Natural killer cell (primary cell): ENCODE measurements around the gene RNF11. TPM values are rescaled to one million over a fixed set of nuclear protein-coding genes. Genes with fewer than 3 reads are reported as not detected.

ENCODE experiments used
- ATAC-seq, 3 donors: fragments of 150-1000 bp in 2 of 3; fragments of 200-7000 bp in 1 of 3; cut with Tn5 transposase; 1 replicate in 1 of 3; 2 replicates in 2 of 3; pipeline ENCODE4 v1.10.0; 2021; ENCODE audit warnings: mild to moderate bottlenecking in 2 of 3, moderate library complexity in 2 of 3
- DNase-seq, 2 donors: peaks; one replicate each; pipeline versions ENCODE4 v3.0.0 to v3.0.0-alpha.2; 2013 to 2021; ENCODE audit warnings: mixed read lengths in 1 of 2
- H3K27ac ChIP-seq: one replicate; pipeline ENCODE4 v1.5.1; 2013; ENCODE audit warnings: mild to moderate bottlenecking, low read length
- H3K27me3 ChIP-seq: one replicate; pipeline ENCODE4 v1.6.1; 2013; ENCODE audit warnings: low read length; ENCODE audit not compliant: control insufficient read depth, insufficient read depth
- H3K36me3 ChIP-seq: one replicate; pipeline ENCODE4 v1.6.1; 2013; ENCODE audit warnings: low read length; ENCODE audit not compliant: control insufficient read depth, insufficient read depth
- H3K4me1 ChIP-seq: one replicate; pipeline ENCODE4 v1.6.1; 2013; ENCODE audit warnings: low read length; ENCODE audit not compliant: control insufficient read depth, insufficient read depth
- H3K4me3 ChIP-seq: one replicate; pipeline ENCODE4 v1.5.1; 2013; ENCODE audit warnings: low read length
- H3K9me3 ChIP-seq: one replicate; pipeline ENCODE4 v1.6.1; 2013; ENCODE audit warnings: low read length; ENCODE audit not compliant: control insufficient read depth, insufficient read depth
- H3K27ac Mint-ChIP-seq, 2 donors: one replicate each; pipeline ENCODE4 v1.8.0; 2022; ENCODE audit warnings: mild to moderate bottlenecking in 2 of 2, mixed read lengths in 2 of 2, moderate library complexity in 1 of 2
- H3K27me3 Mint-ChIP-seq, 2 donors: one replicate each; pipeline ENCODE4 v1.8.0; 2022; ENCODE audit warnings: low read depth in 2 of 2, mixed read lengths in 2 of 2
- H3K36me3 Mint-ChIP-seq: one replicate; pipeline ENCODE4 v1.8.0; 2022; ENCODE audit warnings: mixed read lengths
- H3K4me1 Mint-ChIP-seq, 2 donors: one replicate each; pipeline ENCODE4 v1.8.0; 2022; ENCODE audit warnings: mixed read lengths in 2 of 2
- H3K4me3 Mint-ChIP-seq: one replicate; pipeline ENCODE4 v1.8.0; 2022; ENCODE audit warnings: mild to moderate bottlenecking, moderate library complexity, mixed read lengths
- H3K9me3 Mint-ChIP-seq, 2 donors: one replicate each; pipeline ENCODE4 v1.8.0; 2022; ENCODE audit warnings: mixed read lengths in 2 of 2
- WGBS: methylation state at CpG from one replicate; pipeline ENCODE4 v1.1.7; 2013; ENCODE audit warnings: missing lambda C conversion rate; ENCODE audit not compliant: insufficient coverage; 5-methylcytosine and 5-hydroxymethylcytosine counted together
- intact Hi-C: fragments of 100-400 bp; cut with micrococcal nuclease; formaldehyde crosslinking; loops from one replicate; pipeline ENCODE4 v1.14.2; 2022
- total RNA-seq, 4 donors: library from RNA; stranded (reverse); fragments of 120-200 nt in 1 of 4; gene quantifications; one replicate each; pipeline versions ENCODE4 v1.2.3 to v1.2.4, GENCODE V29; 2013 to 2022
- TF ChIP-seq, protein P1 (sequence below): fragments of 200-600 bp; IDR thresholded peaks from one replicate; pipeline ENCODE4 v1.8.0; 2022; ENCODE audit warnings: antibody characterized with exemption

RNF11 gene
- total RNA-seq, 3 donors from 2014 or later (not counting 1 experiment from before 2014, with no cell fraction given): 68.3 to 89.5 (median 68.4) TPM

DNA sequence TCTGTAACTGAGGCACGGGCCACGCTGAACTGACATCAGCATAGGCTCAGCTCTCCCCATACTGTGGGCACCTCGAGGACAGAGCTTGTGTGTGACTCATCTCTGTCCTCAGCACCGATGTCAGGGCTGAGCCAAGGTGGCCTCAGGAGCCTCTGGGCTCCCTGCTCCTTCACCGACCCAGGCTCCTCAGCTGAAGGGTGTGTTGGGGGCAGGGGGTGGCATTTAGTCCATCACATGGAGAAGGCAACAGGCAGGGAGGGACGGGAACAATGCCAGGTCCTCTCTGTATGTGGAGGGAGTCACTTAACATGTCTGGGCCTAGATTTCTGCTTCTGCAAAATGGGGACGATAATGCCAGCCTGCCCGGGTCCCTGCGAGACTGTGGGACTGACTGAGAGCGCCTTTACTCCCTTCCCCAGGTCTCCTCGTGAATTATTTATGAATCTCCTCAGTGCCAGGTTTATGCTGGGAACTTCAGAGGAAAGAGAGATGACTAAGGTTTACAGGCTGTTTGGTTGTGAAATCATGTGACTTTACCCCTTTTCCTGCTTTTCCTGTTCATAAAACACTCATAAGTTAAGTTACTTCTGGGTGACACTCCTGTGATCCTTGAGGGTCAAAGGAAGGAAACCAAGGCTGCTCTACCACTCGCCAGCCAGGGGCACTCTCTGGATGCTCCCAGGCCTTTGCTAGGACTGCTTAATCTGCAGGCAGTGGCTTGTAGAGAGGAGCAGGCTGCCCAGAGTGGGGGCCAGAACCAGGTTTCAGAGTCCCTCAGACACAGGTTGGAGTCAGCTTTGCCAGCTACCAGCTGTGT lies 78.1 kb downstream of the RNF11 start:
- DNase-seq (no peak), ATAC-seq (no peak)
- TF ChIP-seq, protein P1, sequence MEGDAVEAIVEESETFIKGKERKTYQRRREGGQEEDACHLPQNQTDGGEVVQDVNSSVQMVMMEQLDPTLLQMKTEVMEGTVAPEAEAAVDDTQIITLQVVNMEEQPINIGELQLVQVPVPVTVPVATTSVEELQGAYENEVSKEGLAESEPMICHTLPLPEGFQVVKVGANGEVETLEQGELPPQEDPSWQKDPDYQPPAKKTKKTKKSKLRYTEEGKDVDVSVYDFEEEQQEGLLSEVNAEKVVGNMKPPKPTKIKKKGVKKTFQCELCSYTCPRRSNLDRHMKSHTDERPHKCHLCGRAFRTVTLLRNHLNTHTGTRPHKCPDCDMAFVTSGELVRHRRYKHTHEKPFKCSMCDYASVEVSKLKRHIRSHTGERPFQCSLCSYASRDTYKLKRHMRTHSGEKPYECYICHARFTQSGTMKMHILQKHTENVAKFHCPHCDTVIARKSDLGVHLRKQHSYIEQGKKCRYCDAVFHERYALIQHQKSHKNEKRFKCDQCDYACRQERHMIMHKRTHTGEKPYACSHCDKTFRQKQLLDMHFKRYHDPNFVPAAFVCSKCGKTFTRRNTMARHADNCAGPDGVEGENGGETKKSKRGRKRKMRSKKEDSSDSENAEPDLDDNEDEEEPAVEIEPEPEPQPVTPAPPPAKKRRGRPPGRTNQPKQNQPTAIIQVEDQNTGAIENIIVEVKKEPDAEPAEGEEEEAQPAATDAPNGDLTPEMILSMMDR: no peak
- H3K36me3 ChIP-seq: no peaks in the 10 kb centered on the region
- no peaks in the 10 kb centered on the region for H3K9me3 ChIP-seq
- 53% methylated on average over 12 of the region's 12 CpGs for WGBS
- no peaks in the 10 kb centered on the region for H3K4me1 ChIP-seq
- Mint-ChIP-seq H3K4me1 (peaks cover 0 to 6% of the 10 kb centered on the region in 2 donors), H3K27me3 (no peaks in the 10 kb centered on the region), H3K9me3 (no peaks in the 10 kb centered on the region), H3K4me3 (no peak overlapping the region), H3K27ac (no peak overlapping the region), H3K36me3 (no peaks in the 10 kb centered on the region)
- H3K4me3 ChIP-seq: no peak overlapping the region
- no peak overlapping the region for H3K27ac ChIP-seq
- no peaks in the 10 kb centered on the region for H3K27me3 ChIP-seq
- intact Hi-C loops: no loop called here

DNA sequence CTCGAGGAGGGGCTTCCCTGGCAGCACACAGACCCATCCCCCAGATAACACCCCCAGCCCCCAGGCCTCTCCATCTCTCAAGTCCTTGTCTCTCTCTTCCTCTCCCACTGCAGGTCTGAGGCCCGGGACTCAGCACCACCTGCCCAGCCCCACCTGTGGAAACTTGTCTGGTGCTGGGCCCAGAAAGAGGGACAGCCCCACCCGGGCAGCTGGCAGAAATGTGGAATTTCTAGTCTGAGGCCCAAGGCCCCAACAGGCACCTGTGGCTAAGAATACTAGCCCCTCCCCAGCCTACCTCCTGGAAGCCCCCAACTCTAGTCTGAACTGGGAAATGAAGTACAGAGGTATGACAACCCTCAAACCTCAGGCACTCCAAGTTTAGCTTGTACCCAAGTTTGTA lies 78.9 kb downstream of the RNF11 start:
- peaks cover 0 to 6% of the 10 kb centered on the region in 2 donors for H3K4me1 Mint-ChIP-seq
- no peak overlapping the region for H3K4me3 ChIP-seq
- H3K9me3 Mint-ChIP-seq: no peaks in the 10 kb centered on the region
- no peak overlapping the region for H3K27ac ChIP-seq
- WGBS: 65% methylated on average over 3 of the region's 3 CpGs
- no peaks in the 10 kb centered on the region for H3K36me3 Mint-ChIP-seq
- intact Hi-C loops: no loop called here
- H3K36me3 ChIP-seq: no peaks in the 10 kb centered on the region
- TF ChIP-seq, protein P1: no peak
- DNase-seq (no peak), ATAC-seq (no peak)
- H3K27ac Mint-ChIP-seq: no peak overlapping the region
- H3K27me3 ChIP-seq: no peaks in the 10 kb centered on the region
- H3K9me3 ChIP-seq: no peaks in the 10 kb centered on the region
- H3K4me3 Mint-ChIP-seq: no peak overlapping the region
- no peaks in the 10 kb centered on the region for H3K4me1 ChIP-seq
- H3K27me3 Mint-ChIP-seq: no peaks in the 10 kb centered on the region

DNA sequence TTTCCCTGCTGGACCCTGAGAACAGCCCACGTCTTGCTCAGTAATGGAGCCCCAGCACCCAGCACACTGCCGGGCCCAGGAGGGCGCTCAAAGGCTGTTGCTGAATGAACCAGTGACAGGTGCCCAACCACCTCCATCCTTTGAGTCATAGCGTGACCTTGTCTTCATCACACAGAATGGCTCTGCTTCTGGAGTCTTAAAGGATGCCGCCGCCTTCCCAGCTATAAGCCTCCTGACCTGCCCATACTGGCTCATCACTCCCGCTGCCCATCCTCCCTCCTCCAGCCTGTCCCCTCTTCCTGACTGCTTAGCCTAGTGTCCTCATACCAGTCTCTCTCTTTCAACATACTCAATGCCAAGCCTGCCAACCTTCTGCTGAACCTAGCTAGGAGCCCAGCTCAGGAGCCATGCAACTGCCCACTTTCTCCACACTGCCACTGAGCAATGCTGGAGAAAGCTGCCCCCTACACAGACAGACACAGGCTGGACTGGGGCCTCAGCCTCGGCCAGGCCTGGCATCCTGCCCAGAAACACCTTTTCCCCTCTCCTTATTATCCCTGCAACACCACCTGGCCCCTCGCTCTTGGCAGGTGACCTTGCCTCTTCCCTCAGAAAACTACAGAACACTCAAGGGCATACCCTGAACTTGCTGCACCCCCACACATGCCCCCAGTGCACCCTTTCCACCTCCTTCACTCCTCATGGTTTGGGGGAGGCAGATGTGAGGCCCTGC lies 80.2 kb downstream of the RNF11 start:
- TF ChIP-seq, protein P1: no peak
- Histone ChIP-seq H3K27ac (no peak overlapping the region), H3K4me3 (no peak overlapping the region), H3K4me1 (no peaks in the 10 kb centered on the region), H3K36me3 (no peaks in the 10 kb centered on the region), H3K9me3 (no peaks in the 10 kb centered on the region), H3K27me3 (no peaks in the 10 kb centered on the region)
- WGBS: 86% methylated on average over 9 of the region's 9 CpGs
- DNase-seq: no peak
- no peaks in the 10 kb centered on the region for H3K9me3 Mint-ChIP-seq
- no peaks in the 10 kb centered on the region for H3K36me3 Mint-ChIP-seq
- ATAC-seq: no peak
- no peaks in the 10 kb centered on the region for H3K4me1 Mint-ChIP-seq
- no peak overlapping the region for H3K27ac Mint-ChIP-seq
- no peaks in the 10 kb centered on the region for H3K27me3 Mint-ChIP-seq
- H3K4me3 Mint-ChIP-seq: no peak overlapping the region
- intact Hi-C loops: no loop called here
